IPS DF 4.7 (cell line): Measurements from ENCODE around the gene ETF1.
"Not testable (repeated sequence)": the region's sequence is repeated elsewhere in the genome, so short reads cannot be mapped to it uniquely, and the experiment has no call there.

ENCODE experiments used
- DNase-seq: peaks from one replicate; pipeline ENCODE4 v3.0.0-alpha.2; 2013; ENCODE audit warnings: low spot score; ENCODE audit errors: extremely low read depth

ETF1 gene

DNA sequence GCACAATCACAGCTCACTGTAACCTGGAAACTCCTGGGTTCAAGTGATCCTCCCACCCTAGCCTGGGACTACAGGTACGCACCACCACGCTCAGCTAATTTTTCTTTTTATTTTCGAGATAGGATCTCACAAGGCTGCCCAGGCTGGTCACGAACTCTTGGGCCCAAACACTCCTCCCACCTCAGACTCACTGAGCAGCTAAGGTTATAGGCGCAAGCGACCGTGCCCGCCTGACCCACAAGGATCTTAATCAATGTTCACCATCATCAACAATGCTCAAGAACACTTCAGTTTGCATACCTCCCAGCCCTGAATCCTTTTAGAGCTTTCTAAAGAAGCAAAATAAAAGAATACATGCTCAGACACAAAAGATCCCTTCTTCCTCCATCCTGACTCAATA is 13.2 kb downstream of the ETF1 start:
- no peak for DNase-seq

DNA sequence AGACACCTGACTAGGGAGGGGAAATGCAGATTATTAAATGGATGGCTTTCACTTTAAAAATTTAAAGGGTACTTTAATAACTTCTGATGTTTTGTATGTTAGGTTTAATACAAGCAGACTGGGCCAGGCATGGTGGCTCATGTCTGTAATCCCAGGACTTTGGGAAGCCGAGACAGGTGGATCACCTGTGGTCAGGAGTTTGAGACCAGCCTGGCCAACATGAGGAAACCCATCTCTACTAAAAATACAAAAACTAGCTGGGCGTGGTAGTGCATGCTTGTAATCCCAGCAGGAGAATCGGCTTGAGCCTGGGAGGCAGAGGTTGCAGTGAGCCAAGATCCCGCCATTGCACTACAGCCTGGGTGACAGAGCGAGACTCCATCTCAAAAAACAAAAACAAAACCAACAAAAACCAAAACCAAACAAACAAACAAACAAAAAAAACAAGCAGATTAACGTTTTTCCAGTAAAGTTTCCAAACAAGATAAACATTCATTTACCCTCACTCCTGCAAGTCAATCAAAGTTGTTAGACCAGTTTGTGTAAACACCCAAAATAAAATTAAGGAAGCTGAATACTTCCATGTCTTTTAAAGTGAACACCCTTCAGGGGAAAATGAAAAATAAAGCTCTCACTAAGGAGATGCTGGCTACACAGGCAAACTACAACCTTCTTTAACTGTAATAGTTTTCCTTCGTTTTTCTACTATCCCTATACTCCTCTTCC is 14.1 kb downstream of the ETF1 start:
- DNase-seq: no peak

DNA sequence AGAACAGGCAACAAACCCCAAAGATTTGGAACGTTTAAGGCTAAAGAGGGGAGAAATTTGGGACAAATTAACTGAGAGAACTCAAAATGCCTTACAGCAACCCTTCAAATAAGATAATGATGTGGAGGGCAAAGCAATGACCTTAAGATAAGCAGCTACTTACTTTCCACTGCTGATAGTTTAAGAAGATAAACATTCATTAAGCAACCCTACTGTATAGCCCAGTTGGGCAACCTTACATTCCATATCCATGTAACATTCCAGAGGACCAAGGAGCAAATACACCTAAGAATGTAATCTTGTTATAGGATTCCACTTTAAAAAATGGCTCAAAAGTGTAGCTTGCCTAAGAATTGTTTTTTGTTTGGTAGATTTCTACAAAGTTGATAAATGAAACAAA is 14.8 kb downstream of the ETF1 start:
- DNase-seq: no peak

DNA sequence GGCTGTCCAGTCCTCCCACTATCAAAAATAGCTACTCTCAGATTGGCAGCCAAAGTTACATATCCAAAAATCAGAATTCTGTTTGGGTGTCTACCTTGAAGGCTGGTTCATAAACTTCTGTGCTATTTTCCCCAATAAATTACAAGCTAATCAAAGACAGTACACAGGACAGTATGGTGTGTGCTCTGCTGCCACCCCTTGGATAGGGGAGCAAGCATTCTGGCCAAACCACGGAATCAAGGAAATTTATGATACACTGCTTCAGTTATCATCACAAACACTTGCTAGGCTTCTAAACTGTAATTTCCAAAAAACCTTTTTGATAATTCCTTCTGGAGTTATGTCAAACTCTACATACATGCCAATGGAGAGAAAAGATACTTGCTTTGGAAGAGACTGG is 15.9 kb downstream of the ETF1 start:
- no peak for DNase-seq

DNA sequence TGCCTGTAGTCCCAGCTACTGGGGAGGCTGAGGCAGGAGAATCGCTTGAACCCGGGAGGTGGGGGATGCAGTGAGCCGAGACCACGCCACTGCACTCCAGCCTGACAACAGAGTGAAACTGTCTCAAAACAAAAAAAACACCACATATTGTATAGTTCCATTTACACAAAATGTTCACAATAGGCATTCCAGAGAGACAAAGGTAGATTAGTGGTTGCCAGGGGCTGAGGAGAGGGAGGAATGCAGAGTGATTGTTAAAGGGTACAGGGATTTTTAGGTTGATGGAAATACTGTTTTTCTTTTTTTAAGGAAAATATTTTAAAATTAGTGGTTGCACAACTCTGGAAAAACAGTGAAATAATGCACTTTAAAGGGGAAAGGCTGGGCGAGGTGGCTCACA is 19.6 kb downstream of the ETF1 start:
- no peak for DNase-seq

DNA sequence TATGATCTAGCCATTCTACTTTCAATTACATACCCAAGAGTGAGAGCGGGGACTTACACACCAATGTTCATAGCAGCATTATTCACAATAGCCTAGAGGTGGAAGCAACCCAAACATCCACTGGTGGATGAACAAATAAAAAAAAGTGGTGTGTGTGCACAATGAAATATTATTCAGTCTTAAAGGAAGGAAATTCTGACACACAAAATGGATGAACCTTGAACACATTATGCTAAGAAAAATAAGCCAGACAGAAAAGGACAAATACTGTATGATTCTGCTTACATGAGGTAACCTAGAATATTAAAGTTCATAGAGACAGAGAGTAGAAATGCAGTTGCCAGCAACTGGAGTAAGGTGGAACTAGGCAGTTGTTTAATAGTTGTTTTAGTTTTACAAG is 22.1 kb downstream of the ETF1 start:
- DNase-seq: no peak

DNA sequence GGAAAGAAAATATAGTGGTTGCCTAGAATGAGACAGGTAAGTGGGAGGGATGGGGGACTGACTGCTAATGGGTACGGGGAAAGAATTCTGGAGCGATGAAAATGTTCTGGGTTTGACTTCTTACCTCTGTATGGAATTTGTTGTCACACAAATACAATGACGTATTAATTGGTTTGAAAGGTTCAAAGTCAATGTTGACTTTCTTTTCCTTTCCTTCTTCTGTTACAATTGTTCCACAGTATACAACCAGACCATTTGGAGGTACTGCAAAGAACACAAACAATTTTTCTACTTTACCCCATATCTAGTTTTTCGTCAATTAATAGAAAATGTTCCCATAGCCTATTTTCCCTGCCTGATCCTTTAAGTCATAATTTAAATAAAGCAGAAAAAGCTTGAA is 25.6 kb downstream of the ETF1 start:
- no peak for DNase-seq

DNA sequence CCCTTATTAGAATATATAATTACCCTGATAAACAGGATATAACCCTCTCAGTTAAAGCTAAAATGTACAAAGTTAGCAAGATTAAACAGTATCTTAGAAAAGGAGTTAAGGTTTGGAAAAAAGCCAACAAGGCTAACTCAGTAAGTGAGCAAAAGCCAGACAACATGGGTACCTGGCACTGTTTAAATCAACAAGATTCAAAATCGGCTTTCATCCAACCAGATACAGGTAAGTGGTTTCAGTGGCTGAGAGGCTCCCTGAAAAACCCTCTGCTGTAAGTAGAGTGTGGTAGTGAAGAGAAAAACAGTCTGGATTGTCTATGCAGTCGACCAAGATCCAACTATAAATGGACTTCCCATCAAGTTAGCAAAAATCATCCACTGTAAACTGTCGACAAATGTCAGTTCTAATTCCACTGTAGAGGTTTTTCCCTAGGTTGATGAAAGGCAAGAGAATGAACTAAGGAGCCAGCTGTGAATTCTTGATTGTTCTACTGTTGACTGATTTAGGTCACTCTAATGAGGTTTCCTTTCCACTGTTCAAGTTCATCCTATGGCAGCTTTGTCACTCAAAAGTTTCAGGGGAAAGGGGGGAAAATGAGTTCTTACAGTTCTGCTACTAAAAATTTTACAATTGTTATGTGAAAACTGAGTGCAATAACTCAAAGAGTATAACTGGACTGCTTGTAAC is 27.3 kb downstream of the ETF1 start:
- no peak for DNase-seq

DNA sequence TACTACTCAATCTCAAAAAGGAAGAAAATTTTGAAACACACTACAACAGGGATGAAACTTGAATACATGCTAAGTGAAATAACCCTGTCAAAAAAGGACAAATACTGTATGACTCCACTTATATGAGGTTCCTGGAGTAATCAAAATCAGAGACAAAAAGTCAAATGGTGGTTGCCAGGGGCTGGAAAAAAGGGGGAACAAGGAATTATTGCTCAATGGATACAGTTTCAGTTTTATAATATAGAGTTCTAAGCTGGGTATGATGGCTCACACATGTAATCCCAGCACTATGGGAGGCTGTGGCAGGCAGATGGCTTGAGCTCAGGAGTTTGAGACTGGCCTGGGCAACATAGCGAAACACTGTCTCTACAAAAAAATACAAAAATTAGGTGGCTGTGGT is 29.0 kb downstream of the ETF1 start:
- DNase-seq: no peak

DNA sequence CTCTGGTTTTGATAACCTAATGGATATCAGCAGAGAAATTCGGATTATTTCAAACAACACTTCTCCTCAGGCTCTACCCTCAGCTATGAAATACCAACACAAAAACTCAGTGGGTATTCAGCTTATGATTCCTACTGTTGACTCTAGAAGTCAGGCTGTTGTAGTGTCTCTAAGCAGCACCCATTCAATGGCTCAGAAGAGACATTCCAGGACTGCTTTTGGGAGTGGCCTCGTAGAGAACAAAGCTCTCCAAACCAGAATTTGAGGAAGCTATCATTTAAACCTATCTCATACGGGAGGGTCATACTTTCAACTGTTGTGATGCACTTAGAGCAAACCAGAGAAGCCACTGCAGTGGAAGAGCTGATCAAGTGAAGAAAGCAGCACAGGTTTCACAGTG is 34.1 kb downstream of the ETF1 start:
- no peak for DNase-seq

DNA sequence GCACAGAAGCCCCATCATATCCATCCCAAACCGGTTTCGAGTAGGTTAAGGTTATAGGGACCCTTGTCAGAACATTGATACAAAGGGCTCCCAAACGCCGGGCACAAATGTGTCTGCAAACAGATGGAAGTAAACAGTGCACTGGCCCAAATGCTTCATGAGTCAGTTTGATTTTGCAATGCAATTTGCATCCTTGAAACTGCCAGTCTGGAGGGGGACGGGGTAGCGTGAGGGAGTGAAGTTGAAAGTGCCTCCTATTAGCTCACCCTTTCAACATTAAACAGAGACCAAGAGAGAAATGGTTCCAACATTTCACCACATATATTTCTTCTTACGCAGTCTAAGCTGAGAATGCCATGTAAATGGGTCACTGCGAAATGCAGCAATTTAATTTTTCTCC is 35.6 kb downstream of the ETF1 start:
- not testable (repeated sequence) for DNase-seq

DNA sequence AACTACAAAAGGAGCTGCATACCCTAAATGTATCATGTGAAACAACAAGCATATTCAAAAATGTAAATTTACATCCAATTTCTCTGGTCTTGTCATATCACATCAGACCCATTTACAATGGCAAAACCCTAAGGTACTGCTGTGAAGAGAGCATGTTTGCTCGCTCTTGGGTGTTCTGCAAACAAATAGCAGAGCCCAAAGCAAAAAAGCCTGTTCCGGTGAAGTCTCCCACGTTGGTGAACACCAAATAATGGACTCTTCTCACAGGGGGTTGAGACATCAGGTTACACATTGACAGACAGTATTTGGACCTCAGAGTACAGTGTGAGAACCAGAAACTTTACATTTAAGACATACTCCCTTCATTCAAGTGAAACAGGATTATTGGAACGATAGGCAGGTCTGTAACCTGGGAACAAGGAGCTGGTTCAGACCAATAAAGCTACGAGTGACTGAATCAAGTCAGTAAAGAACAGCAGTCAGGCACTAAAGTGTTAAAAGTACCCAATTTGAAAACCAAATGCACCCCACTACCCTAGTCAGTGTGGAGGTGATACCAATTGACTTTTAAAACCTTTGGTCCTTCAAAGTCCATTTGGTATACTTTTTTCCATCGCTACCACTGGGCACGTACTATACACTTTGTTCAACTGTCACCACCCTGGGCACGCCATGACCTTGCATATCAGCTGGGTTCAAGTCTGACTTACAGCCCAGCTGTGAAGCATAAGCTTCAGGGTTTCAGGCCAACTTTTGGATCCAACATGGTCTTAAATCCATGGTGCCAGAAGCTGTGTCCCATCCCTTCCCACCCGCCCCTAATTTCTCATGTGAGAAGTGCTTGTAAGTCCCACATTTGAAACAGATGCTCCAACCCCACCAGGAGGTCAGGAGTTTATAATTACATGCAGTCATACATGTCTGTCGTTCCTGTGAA is 36.4 kb downstream of the ETF1 start:
- no peak for DNase-seq

DNA sequence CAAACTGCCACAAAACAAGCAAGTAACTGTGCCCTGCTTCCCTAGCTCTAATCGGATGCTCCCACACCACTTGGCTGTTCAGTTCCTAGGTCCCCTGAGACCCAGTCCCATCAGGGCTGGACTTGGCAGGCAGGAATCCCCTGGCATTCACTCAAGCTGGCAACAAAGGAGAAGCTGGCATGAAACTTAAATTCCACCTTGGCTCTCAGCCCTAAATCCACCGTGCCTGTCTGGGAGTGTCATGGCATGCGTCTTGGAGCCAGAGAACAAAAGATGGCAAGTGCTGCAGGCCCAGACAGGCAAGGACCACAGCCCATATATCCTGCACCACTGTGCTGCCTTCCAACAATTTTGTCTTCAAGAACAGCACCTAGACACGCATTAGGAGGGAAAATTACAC is 38.2 kb downstream of the ETF1 start:
- no peak for DNase-seq

DNA sequence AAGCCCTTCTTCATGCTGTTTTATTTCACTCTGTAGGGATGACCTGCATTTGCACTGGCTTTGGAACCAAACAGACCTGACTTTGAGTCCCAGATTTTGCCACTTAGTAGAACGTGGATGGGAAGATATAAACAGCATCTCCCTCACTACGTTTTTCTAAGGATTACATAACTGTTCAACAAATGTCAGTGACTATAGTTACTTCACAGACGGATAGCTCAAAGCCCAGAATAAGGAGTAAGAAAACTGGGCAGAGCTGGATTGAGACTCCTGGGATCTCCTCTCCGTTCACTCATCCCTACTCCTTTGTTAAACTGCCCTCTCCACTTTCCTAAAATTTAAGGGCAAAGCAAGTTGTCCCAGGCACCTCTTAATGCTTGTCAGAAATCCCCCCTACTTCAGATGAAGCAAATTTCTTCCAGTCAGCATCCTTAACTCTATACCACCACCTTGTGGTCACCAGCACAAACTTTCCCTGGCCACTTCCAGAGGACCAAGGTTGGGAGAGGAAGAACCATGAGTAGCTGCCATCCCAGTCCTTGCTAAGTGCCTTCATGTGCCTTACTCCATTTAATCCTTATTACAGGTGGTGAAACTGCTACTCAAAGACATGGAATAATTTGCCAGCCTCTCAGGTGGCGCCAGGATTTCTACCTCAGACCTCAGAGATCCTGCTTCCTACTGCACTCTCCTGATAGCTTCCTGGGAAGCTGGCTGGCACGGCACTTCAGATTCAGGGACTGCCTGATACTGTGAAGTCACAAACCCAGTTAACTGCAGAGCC is 39.4 kb downstream of the ETF1 start:
- DNase-seq: peak; percentile 62

DNA sequence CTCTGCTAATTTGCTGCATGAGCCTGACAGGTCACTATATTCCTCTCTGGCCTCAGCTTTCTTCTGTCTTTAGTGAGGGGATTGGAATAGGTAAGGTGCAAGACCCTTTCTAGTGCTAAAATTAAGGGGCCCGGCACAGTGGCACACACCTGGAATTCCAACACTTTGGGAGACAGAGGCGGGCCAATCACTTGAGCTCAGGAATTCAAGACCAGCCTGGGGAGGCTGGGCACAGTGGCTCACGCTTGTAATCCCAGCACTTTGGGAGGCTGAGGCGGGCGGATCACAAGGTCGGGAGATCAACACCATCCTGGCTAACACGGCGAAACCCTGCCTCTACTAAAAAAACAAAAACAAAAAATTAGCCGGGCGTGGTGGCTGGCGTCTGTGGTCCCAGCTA is 40.5 kb downstream of the ETF1 start:
- no peak for DNase-seq

DNA sequence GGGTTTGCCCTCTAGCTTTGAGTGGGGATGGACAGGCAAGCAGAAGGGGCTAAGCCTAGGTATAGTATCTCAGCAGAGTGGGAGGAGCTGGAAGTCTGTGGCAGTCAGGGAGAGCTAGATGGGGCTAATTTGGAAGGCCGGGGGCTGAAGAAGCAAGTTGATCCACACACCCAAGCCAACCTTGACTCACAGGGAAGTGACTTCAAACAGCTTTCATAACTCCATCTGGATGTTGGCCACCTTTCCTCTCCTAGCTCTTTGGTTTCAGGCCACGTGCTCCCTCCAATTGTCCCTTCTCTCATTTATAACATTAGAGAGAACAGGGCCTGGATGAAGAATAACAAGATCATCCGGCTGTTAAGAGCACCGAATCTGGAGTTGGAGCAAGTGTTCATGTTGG is 40.9 kb downstream of the ETF1 start:
- DNase-seq: no peak

DNA sequence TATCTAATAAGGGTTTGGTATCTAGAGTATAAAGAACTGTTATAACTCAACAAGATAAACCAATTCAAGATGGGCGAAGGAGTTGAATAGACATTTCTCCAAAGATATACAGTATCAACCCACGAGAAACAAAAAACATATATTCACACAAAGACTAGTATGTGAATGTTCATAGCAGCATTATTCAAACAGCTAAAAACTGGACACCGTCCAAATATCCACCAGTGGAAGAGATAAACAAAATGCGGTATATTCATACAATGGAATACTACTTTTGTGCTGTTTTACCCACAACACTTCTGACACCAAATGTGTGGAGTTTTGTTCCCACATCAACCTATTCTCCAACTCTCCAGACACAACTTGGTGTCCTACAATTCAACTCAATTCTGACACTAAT is 44.7 kb downstream of the ETF1 start:
- no peak for DNase-seq

DNA sequence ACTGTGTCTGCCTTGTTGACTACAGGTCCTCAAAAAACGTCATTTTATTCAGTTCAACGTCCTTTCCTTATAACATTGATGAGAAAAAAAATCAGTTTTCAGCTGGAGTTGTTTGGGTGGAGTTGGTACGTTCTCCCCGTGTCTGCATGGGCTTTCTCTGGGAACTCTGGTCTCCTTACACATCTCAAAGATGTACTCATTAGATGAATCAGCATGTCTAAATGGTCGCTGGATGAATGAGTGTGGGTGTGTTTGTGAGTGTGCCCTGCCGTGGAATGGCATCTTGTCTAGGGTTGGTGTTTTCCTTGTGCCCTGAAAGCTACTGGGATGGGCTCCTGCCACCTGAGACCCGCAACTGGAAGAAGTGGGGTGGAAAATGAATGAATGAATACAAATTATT is 47.7 kb downstream of the ETF1 start:
- no peak for DNase-seq

DNA sequence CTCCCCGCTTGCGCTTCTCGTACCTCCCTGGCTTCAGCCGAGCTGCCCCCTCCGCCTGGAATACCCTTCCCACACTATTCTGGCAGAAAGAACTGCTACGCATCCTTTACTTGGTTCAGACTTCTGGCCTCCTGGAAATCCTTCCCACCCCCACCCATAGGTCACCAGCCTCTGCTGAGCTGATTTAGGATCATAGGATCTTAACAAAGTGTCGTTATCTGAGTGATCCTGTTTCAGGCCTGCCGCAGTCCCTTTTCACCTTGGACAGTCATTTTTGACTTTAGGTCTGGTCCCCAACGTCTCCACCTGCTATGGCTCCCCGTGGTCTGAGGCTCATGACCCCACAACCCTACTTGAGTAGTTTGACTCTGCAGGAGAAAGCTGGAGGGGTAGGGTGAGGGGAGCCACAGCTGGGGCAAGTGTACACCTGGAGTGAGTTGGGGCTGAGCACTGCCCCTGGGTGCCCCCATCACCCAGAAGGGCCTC is 50.4 kb downstream of the ETF1 start:
- no peak for DNase-seq

DNA sequence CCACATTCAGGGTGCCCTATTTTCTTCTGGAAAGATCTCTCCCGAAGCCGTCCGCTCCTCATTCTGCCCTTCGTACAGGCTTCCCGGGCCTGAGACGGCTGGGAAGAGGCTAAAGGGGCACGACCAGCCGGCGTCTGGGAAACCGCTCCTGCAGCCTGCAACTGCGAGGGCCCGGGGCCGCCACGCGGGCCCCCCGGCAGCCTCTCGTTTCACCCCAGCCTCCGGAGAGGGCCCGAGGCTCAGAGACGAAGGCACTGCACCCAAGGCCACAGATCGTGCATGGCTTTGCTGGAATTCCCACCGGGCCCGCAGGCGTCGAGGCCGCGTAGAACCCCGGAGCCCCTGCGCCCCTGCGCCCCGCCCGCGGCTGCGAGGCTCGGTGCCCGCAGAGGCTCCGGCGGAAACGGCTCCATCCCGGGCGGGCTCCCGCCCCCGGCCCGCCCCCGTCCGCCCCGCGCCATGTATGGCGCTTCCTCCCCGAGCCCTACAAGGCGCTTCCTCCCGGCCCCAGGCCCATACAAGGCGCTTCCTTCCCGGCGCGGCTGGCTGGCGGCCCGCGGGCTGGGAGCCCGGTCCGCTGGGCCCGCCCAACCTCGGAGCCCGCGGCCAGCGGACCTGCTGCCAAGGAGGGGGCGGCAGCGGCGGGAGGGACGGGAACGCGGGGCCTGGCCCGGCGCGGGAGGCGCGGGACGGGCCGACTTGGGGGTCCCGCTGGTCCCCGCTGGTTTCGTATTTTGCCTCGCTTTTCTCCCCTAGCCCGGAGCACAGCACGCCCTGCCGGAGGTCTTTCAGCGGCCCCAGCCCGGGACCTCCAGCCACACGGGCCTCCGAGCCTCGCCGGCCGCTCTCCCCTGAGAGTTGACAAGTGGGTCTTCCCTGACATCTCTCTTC is 51.1 kb downstream of the ETF1 start:
- no peak for DNase-seq
